Activated CD8-positive, alpha-beta memory T cell treated with anti-CD3 and anti-CD28 coated beads, Interleukin-2, amount 50 U/mL, for 1 hour (primary cell): ENCODE measurements around the gene CD2.
A peak's percentile ranks its signal among the peaks of the same experiment; 100 is the strongest.

ENCODE experiments used
- DNase-seq: peaks from one replicate; pipeline ENCODE4 v3.0.0-alpha.2; 2020; ENCODE audit errors: extremely low read depth

The CD2 gene

GRCh38 chr1:116777831-116778830, 23.9 kb downstream of the CD2 start:
- no peak for DNase-seq

- DNase-seq, result no peak
Observed at GRCh38 chr1:116781034-116781433, 26.8 kb downstream of the CD2 start.

GRCh38 chr1:116785006-116785405, 30.8 kb downstream of the CD2 start:
- no peak for DNase-seq

GRCh38 chr1:116786049-116786448, 31.8 kb downstream of the CD2 start:
- DNase-seq, result no peak

GRCh38 chr1:116791727-116792126, 37.5 kb downstream of the CD2 start:
- no peak for DNase-seq

- DNase-seq, result no peak
Observed at GRCh38 chr1:116793357-116793935, 39.2 kb downstream of the CD2 start.

GRCh38 chr1:116794371-116794770, 40.1 kb downstream of the CD2 start:
- no peak for DNase-seq

- DNase-seq, result no peak
Observed at GRCh38 chr1:116794804-116795481, 40.7 kb downstream of the CD2 start.

- DNase-seq, result no peak
Observed at GRCh38 chr1:116795482-116795829, 41.2 kb downstream of the CD2 start.

GRCh38 chr1:116804736-116805135, 50.5 kb downstream of the CD2 start:
- no peak for DNase-seq

GRCh38 chr1:116805398-116805797, 51.2 kb downstream of the CD2 start:
- DNase-seq, result no peak

- no peak for DNase-seq
Observed at GRCh38 chr1:116806245-116806644, 52.0 kb downstream of the CD2 start.

- DNase-seq, result no peak
Observed at GRCh38 chr1:116806671-116807070, 52.4 kb downstream of the CD2 start.

GRCh38 chr1:116807394-116808199, 53.4 kb downstream of the CD2 start:
- DNase-seq, result no peak

- DNase-seq, result no peak
Observed at GRCh38 chr1:116808200-116808847, 54.1 kb downstream of the CD2 start.

GRCh38 chr1:116808848-116809508, 54.7 kb downstream of the CD2 start:
- DNase-seq, result no peak

- no peak for DNase-seq
Observed at GRCh38 chr1:116811321-116811720, 57.1 kb downstream of the CD2 start.

- no peak for DNase-seq
Observed at GRCh38 chr1:116814926-116815723, 60.9 kb downstream of the CD2 start.

GRCh38 chr1:116817582-116818064, 63.4 kb downstream of the CD2 start:
- DNase-seq, result peak; percentile 63
